ENCODE results near the gene GPX4.

The GPX4 gene

GRCh38 chr19:1130771-1131717 lies 27.2 kb downstream of the GPX4 start:
- peak in 1 of 2 donors; percentile 32 for DNase-seq (ENCODE audit: low read depth in 2 of 2)

- DNase-seq (ENCODE audit: low read depth in 2 of 2), result peak; percentile 86 to 88
Observed at GRCh38 chr19:1131718-1132551, 28.1 kb downstream of the GPX4 start.

- peak in 1 of 2 donors; percentile 37 for DNase-seq (ENCODE audit: low read depth in 2 of 2)
Observed at GRCh38 chr19:1132552-1133383, 29.0 kb downstream of the GPX4 start.

GRCh38 chr19:1133471-1133929 lies 29.7 kb downstream of the GPX4 start:
- peak; percentile 59 to 76 for DNase-seq (ENCODE audit: low read depth in 2 of 2)

- DNase-seq (ENCODE audit: low read depth in 2 of 2), result no peak
Observed at GRCh38 chr19:1134431-1134830, 30.6 kb downstream of the GPX4 start.

- no peak for DNase-seq (ENCODE audit: low read depth in 2 of 2)
Observed at GRCh38 chr19:1135454-1135853, 31.7 kb downstream of the GPX4 start.

- no peak for DNase-seq (ENCODE audit: low read depth in 2 of 2)
Observed at GRCh38 chr19:1136201-1136600, 32.4 kb downstream of the GPX4 start.

GRCh38 chr19:1136621-1137317 lies 33.0 kb downstream of the GPX4 start:
- no peak for DNase-seq (ENCODE audit: low read depth in 2 of 2)

- DNase-seq (ENCODE audit: low read depth in 2 of 2), result no peak
Observed at GRCh38 chr19:1138121-1138520, 34.3 kb downstream of the GPX4 start.

- DNase-seq (ENCODE audit: low read depth in 2 of 2), result no peak
Observed at GRCh38 chr19:1139126-1139525, 35.3 kb downstream of the GPX4 start.

GRCh38 chr19:1140272-1141027 lies 36.7 kb downstream of the GPX4 start:
- DNase-seq (ENCODE audit: low read depth in 2 of 2), result no peak

GRCh38 chr19:1141944-1142343 lies 38.1 kb downstream of the GPX4 start:
- DNase-seq (ENCODE audit: low read depth in 2 of 2), result no peak

GRCh38 chr19:1143828-1144399 lies 40.1 kb downstream of the GPX4 start:
- no peak for DNase-seq (ENCODE audit: low read depth in 2 of 2)

GRCh38 chr19:1144741-1145140 lies 40.9 kb downstream of the GPX4 start:
- no peak for DNase-seq (ENCODE audit: low read depth in 2 of 2)

GRCh38 chr19:1145635-1146411 lies 42.0 kb downstream of the GPX4 start:
- no peak for DNase-seq (ENCODE audit: low read depth in 2 of 2)

GRCh38 chr19:1146412-1146699 lies 42.6 kb downstream of the GPX4 start:
- no peak for DNase-seq (ENCODE audit: low read depth in 2 of 2)

- no peak for DNase-seq (ENCODE audit: low read depth in 2 of 2)
Observed at GRCh38 chr19:1146858-1147780, 43.3 kb downstream of the GPX4 start.

- DNase-seq (ENCODE audit: low read depth in 2 of 2), result no peak
Observed at GRCh38 chr19:1147934-1148549, 44.2 kb downstream of the GPX4 start.
